GM19035 (cell line): ENCODE results near the gene HTR4.

Source experiments
- ATAC-seq: cut with Tn5 transposase; IDR thresholded peaks from one replicate; pipeline ENCODE4 v1.9.1; 2021; ENCODE audit not compliant: unreplicated experiment

HTR4 gene

DNA sequence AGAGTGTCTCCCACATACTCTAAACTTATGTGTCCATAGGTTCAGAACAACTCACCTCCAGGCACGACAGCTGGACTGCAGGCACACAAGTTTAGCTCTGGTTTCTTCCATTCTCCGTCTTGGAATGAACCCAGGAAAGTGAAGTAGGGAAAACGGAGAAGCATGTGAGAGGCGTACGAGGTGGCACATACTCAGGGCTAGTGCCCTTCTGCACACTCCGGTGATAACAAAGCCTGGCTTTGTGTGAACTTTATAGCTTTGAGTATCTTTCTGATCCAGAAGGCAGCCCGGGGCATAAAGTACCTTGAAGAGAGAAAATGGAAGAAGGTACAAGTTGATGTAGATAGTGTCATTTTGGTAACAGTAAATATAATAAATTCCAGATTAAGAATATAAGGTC, 11.1 kb upstream of the HTR4 start:
- ATAC-seq, result no peak

DNA sequence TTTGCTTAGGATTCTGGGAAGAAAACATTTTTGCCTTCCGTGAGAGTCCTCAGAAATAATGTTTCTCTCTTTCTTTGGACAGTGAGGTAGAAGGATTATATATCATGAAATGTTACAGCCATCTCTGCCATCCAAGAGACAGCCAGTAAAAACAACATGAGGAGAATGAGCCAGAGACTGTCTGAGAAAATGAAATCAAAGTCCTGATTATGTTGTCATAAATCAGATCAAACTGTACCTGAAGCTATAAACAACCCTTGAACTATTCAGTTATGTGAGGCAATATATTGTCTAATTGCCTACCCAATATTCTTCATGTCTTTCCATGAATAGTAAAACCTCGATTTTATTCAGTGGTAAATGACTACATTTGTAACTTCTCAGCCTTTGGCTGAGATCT, 9.2 kb upstream of the HTR4 start:
- no peak for ATAC-seq

DNA sequence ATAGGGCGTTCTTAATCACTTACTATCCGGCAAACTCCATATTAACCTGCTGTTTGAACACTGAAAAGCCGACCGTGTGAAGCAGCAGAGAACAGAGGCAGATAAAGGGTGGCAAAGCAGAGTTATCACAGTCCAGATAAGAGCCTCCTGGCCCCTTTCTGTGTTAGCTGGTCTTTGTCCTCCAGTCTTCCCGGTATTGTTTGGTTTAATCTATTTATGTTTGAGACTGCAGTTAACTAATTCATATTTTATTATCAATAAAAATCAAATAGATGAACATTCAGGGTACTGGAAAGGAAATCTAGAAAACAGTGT, 6.0 kb upstream of the HTR4 start:
- no peak for ATAC-seq

DNA sequence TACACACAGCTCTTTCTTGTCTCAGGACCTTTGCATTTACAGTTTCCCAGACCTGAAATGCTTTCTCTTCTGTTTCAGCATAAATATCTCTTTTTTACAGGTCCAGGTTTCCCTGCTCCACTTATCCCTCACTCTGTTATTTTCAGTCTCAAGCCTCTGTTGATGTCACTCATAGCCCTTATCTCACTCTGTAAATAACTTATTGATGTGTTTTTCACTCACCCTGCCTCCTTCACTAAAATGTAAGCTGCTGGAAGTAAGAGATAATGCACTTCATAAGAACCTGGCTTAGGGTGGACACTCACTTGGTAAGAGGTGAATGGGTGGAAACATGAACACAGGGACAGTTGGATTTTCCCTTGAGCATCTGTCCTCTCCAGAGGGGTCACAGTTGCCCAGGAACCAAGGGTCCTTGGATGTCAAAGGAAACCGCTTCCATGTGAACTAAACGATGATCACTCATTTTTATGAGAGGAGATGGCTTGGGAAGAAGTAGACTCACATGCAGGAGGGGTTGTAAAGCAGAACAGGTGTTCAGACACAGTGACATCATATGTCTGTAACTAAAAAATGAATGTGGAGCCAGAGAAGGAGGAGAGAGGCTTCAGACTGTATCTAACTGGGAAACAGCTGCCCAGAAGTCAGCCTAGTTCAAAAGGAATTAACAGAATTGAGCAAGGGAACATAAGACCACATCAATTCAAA, 5.5 kb upstream of the HTR4 start:
- no peak for ATAC-seq

DNA sequence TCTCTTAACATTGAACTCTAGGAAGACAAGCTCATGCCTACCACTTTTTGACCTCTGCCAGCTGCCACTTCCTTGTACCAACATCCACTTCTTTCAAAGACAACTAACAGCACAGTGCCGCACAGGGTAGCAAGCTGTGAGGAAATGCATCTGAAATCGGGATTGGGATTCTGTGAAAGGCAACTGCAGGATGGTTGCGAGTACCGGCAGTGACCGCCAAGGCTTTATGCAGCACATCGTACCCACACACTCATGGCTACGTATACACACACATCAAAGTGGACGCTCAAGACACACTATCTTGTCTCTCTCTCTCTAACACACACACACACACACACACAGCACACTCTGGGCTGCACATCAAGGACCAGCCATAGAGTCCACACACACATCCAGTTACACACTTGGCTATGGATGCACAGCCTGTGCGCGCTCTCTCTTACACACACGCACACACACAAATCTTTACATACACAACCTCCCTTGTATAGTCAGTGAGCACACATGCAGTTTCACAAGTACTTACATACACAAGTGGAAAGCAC, 964 bp downstream of the HTR4 start:
- ATAC-seq, result no peak

DNA sequence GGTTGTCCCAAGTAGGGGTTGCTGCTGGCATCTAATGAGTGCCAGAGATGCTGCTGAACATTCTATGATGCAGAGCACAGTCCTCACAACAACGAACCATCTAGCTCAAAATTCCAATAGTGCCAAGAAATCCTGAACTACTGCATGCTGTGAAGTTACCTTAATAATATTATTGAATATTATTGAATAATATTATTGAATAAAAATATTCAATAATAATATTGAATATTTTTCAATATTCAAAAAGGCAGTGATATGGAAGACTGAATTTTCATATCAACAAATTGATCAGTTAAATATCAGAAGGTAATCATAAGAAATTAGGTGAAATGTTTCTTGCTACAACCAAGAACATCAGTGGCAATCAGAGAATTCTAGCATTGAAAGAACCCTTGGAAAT, 2.8 kb downstream of the HTR4 start:
- no peak for ATAC-seq

DNA sequence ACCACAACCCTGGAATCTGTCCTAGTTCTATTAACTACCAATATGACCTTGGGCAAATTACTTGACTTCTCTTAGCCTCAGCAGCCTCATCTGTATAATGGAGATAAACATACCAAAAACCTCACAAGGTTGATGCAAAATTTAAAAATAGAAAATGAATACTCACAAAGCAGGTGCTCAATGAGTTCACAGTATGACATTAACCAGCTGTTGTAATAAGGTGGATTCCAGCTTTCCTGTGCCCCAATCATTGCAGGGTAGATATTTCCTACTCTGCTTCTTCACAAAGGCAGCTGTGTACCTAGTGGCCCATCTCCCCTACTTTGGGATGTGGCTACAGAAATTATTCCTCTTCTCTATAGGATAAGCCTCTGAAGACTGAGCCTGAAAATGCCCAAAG, 8.8 kb downstream of the HTR4 start:
- ATAC-seq, result no peak

DNA sequence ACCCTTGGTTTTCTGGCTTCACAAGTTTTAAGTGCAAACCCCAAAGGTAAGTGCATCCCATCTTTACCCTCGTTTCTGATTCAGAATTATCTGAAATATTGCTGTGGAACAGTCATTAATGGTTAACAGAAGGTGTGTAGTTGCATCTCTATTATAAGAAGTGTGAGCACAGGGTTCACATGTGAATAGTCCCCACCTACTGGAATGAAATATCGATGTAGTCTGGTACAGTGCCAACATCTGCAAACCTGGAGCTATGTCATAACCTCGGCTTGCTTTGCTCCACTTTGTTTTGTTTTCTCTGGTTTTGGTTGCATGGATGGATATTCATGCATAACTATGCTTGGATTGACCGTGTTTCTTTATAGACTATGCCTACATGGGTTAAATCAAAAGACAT, 12.6 kb downstream of the HTR4 start:
- no peak for ATAC-seq

DNA sequence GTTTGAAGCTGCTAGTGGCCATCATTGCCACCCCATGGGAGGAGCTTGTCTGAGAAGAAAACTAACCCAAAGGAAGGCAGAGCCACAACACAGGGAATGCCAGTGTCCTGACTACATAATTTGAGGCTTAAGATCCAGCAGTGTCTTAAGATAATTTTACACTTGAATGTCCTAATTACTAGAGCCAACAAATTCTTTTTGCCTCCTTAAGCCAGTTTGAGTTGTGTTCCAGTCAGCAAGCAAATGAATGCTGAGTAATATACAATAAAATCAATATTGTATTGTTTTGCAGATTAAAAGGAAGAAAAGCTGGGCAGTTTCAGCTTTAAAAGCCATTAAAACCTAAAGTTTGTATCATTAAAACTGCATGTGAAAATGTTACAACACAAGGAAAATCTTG, 13.9 kb downstream of the HTR4 start:
- ATAC-seq, result no peak

DNA sequence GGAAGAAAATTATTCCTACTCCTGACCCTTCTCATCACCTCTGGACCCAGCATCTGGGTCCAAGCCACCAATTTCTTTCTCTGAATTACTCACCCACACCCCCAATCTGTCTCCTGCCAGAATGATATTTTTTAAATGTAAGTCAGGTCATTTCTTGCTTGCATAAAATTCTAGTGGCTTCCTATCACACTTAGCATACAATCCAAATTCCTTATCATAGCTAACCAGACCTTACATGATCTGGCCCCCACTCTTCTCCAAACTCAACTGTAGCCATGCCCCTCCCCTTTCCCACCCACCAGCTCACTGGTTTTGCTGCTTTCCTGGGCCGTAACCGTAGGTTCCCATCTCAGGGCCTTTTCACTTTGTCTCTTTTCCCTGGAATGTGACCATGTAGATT, 15.2 kb downstream of the HTR4 start:
- no peak for ATAC-seq

DNA sequence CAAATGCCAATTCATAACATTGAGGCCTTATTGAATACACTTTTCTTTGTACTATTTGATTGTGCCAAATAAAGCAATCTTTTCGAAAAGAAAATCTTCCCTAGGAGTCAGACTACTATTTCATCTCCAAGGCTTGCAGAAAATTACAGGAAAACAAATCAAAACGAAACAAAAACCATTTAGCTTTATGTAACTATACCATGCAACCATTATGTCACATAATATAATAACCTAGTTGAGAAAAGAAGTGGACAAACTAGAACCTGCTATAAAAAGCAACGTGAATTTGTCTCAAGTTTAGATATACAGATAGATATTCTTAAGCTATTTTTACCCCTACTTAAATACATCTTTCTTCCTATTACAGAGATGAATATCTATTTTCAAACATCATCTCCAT, 18.0 kb downstream of the HTR4 start:
- ATAC-seq, result no peak

DNA sequence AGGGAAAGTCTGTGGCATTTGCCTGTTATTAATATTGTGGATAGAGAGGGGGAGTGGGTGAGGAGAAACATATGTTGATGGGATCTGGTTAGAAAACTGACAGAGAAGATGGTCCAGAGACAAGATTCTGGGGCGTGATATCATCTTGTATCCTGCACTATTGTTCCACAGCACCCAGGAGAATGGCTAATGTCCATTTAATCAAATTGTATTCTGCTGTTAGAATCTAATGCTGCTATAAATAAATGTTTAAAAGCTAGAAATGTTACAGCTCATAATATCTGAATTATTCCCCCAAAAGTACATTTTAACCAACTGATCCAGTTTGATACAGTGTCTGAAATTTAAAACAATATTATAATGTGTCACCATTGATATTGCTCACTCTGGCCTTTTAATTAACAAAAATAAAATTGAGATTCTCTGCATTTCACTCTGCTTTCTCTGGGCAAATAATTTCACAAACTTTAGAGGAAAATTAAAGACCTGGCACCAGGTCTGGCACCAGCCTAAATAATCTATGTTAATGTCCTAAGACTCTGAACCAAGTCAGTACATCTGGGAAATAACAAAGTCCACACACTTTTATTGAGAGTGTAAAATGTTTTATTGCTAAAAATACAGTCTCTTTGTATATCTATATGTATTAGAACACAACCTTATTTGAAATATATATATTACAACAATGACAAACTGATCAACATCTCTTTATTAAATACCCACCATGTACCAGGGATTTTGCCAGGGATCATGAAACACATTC, 18.8 kb downstream of the HTR4 start:
- ATAC-seq, result no peak

DNA sequence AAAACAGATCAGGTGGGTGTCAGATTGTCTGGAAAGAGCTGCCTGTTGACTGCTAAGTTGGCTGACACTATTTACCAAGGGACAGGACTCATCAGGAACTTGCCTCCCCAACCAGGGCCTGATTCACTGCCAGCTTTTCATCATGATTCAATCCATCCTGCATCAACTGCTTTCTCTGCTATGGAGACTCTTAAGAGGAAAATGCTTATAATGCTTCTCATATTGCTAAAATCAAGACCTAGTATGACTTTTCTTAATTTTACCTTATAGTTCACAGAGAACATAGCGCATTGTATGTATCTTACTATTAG, 21.3 kb downstream of the HTR4 start:
- ATAC-seq, result no peak

DNA sequence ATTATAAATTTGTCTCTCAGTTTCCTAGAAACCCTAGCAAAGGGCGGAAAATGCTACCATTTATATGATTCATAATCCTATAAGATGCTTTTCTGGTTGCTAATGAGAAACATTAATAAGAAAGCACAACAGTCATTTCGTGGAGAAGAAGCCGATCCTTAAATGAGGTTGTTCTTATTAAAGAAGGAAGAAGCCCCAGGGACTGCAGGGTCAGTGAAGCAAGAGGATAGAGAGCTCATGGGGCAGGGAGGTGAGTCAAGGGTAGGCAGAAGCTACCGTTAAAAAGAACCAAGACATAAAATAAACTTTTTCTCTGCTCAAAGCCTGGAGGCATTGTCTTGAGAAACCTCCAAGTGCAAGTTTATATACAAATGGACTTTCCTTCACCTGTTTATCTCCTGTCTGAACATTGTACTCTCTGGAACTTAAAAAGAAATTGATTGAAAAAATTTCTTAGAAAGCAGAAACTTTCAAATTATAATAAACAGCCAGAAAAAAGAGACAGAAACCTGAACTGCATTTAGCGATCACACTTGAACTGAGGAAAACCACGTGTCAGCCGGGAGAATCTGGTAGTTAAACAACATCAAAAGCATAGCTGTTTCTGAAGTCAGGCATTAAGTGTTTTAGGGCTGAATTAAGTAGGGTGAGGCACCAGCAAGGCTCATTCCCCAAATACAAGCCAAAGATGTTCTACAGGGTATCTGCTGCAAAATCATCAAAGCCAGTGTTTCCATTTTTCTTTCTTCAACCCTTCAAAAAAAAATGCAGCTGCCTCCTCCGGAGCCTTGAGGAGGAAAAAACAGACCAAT, 21.9 kb downstream of the HTR4 start:
- ATAC-seq, result no peak

DNA sequence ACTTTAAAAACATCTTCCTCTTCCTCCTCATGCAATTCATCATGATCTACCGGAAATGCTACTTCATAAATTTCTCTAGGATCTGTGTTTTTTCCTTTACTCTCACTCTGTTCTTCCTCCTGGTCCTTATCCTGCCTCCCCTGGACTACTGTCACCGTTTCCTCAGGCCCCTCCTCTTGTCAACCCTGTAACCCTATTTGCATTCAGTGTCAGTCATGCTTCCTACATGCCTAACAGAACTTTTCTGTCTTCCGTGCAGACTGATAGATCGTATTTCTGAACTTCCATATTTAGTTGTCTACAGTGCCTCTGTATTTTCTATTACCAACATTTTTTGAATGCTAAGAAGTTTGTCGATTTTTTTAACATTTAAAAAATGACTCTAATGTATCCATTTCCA, 27.3 kb downstream of the HTR4 start:
- ATAC-seq, result no peak

DNA sequence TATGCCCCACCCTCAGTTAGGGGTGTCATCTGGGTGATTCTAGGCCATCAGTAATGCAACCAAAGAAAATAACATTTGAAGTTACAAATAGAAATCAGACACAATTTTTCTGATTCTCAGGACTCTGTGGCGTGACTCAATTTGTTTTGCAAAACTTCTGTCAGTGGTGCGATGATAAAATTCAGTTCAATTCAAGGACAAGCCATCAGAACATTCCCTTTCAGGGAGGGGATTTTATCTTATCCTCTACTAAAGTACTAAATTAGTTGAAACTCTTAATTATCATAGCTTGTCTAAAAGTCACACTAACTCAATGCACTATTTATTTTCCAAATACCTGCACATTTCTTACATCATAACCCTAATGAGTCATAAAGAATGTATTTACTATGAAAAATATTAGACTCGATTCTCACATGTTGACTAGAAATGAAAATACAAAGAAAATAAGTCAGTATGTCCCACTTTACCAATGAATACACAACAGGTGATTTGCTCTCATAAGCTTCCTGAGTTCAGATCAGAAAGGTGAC, 28.2 kb downstream of the HTR4 start:
- no peak for ATAC-seq

DNA sequence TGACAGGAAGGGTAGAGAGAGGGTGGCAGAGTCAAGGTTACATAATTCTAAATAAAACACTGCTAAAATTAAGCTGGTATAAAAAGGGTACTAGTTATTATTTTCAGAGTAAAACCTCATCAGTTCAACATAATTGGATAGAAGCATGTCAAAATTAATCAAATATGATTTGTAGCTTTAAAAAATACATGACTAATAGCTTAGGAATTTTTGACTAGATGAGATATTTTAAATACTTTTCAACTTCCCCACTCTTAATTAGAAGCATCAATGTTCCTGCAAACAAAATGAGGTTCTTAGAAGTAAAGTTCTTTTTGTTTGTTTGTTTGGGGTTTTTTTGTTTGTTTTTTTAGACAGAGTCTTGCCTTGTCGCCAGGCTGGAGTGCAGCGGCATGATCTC, 29.1 kb downstream of the HTR4 start:
- no peak for ATAC-seq

DNA sequence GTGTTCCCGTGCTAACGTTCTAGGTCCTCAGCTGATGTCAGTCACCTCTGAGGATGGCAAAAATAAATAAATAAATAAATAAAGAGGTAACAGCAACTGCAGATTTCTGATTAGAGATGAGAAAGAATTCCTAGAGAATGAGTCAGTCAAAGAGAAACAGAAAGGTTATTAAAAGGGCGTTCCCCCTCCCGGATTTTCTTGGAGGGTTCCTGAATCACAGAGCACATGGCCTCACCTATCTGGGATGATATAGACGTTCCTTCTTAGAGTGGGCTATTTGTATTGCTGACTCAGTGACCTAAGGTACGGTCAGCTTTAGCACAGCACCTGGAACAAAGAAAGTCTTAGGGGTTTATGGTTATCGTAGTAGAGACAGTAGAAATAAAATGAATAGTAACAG, 30.6 kb downstream of the HTR4 start:
- no peak for ATAC-seq

DNA sequence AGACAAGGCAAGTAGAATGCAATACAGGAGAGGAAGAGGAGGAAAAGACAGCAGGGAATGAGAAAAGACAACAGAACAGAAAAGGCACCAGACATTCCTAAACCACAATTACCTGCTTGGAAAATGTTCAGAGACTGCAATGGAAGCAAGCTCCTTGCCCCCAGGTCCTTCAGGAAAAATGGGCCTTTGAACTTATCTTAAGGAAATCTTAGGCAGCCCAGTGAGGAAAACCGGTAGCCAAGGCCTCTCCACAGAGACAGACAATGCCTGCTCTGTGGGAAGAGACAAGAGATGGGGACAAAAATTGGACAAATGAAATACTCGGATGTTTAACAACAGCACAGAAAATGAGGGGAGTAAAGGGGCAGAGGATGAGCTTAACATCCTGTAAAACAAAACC, 31.2 kb downstream of the HTR4 start:
- no peak for ATAC-seq

DNA sequence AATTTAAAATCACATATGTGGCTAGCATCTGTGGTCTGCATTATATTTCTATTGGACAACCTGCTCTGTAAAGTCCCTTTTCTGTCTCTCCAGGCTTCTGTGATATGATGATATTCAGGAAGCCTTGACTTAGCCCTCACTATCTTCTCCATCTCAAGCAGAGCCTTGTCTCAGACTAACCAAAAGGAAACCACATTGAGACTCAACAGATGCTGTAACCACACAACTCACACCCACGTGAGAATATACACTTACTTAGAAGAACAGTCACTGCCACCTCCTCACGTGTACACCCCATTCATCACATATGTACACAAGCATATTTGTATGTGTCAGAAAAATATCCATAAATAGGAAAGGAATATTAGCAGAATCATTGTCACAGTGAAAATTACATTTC, 33.6 kb downstream of the HTR4 start:
- ATAC-seq, result peak; percentile 68

DNA sequence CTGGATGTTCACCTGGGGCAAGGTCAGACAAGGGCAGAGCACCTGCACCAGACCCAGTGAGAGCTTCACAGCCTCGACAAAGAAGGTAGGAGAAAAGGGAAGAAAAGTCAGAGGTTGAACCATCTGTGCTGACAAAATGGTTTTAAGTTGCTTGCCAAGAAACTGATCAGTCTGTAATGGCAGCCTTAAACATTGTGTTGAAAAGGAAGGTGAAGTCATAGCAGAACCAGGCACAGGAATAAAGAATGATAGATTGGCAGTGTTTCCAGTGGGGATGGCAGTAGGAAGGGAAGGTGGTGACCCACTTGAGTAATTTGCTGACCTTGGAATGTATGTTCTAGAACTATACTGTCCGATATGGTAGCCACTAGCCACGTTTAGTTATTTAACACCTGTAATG, 34.2 kb downstream of the HTR4 start:
- ATAC-seq, result no peak

DNA sequence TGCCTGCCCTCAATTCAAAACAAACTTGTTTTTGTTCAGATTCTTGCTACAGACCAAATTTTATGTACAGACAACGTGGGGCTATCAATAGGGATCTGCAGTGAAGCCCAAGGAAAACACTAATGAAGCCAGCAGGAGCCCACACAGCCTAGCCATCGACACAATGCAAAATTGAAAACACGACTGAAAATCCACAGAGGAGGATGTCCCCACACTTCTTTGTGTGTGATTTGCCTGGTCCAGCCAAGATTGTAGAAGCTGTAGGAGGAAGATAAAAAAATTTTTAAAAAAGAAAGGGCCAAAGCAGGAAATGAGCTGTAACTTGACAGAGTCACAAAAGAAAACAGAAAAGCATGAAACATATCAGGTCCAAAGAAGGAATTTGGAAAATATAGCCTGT, 34.8 kb downstream of the HTR4 start:
- no peak for ATAC-seq
